Esophagus squamous epithelium (tissue), 4 donors: ENCODE results near the gene PJVK.

Experiments
- CTCF ChIP-seq, 6 experiments: fragments of 450-650 bp in 4 of 6; fragments of 200-600 bp in 2 of 6; sonication (generic) in 2 of 6; IDR thresholded peaks; one replicate each; pipeline ENCODE4 v1.5.1; 2016 to 2019; ENCODE audit warnings: antibody characterized with exemption in 6 of 6, mild to moderate bottlenecking in 4 of 6, moderate library complexity in 4 of 6
- POLR2A ChIP-seq, 4 donors: fragments of 450-650 bp; IDR thresholded peaks; one replicate each; pipeline ENCODE4 v1.6.1; 2017; ENCODE audit warnings: antibody characterized with exemption in 4 of 4, mild to moderate bottlenecking in 4 of 4, moderate library complexity in 3 of 4

GRCh38 chr2:178484245-178485041 lies 33.3 kb downstream of the PJVK start:
- TF ChIP-seq CTCF (IDR thresholded peaks at IDR 0.05) (no peak), POLR2A (IDR thresholded peaks at IDR 0.05) (no peak)
